NK-92 treated with Interleukin-12 subunit alpha and Interleukin-12 subunit beta, amount 100 ng/mL, for 24 hours (cell line): ENCODE data around the gene TMEM184B.

Source experiments
- DNase-seq: peaks from one replicate; lab custom pipeline; 2025; lab: John Stamatoyannopoulos, UW

Gene TMEM184B

GRCh38 chr22:38308791-38309498 lies 36.1 kb upstream of the TMEM184B start:
- no peak for DNase-seq

GRCh38 chr22:38305471-38306448 lies 33.0 kb upstream of the TMEM184B start:
- peak; percentile 17 for DNase-seq

- no peak for DNase-seq
These were observed 31.7 kb upstream of the TMEM184B start for GRCh38 chr22:38304526-38304925.

- no peak for DNase-seq
These were observed 31.2 kb upstream of the TMEM184B start for GRCh38 chr22:38303974-38304373.

GRCh38 chr22:38302906-38303305 lies 30.1 kb upstream of the TMEM184B start:
- no peak for DNase-seq

GRCh38 chr22:38300946-38301345 lies 28.1 kb upstream of the TMEM184B start:
- no peak for DNase-seq

GRCh38 chr22:38300197-38300945 lies 27.6 kb upstream of the TMEM184B start:
- no peak for DNase-seq

GRCh38 chr22:38299770-38300102 lies 26.9 kb upstream of the TMEM184B start:
- DNase-seq = no peak

GRCh38 chr22:38298312-38299005 lies 25.6 kb upstream of the TMEM184B start:
- no peak for DNase-seq

- DNase-seq = no peak
These were observed 23.6 kb upstream of the TMEM184B start for GRCh38 chr22:38296372-38296771.

- DNase-seq = no peak
These were observed 23.1 kb upstream of the TMEM184B start for GRCh38 chr22:38295863-38296262.

GRCh38 chr22:38295339-38295738 lies 22.5 kb upstream of the TMEM184B start:
- DNase-seq = no peak

GRCh38 chr22:38294193-38294592 lies 21.4 kb upstream of the TMEM184B start:
- no peak for DNase-seq

- DNase-seq = no peak
These were observed 19.9 kb upstream of the TMEM184B start for GRCh38 chr22:38292694-38293093.

GRCh38 chr22:38291201-38291777 lies 18.5 kb upstream of the TMEM184B start:
- no peak for DNase-seq

GRCh38 chr22:38290347-38290746 lies 17.5 kb upstream of the TMEM184B start:
- no peak for DNase-seq

GRCh38 chr22:38289583-38290082 lies 16.8 kb upstream of the TMEM184B start:
- no peak for DNase-seq

GRCh38 chr22:38286915-38287669 lies 14.3 kb upstream of the TMEM184B start:
- DNase-seq = no peak

GRCh38 chr22:38285018-38285417 lies 12.2 kb upstream of the TMEM184B start:
- no peak for DNase-seq

- DNase-seq = no peak
These were observed 11.2 kb upstream of the TMEM184B start for GRCh38 chr22:38284042-38284402.

- DNase-seq = no peak
These were observed 9.6 kb upstream of the TMEM184B start for GRCh38 chr22:38282397-38282796.
